NCI-H1092 (cell line): ENCODE results near the gene LCORL.
"Not testable (repeated sequence)": the region's sequence is repeated elsewhere in the genome, so short reads cannot be mapped to it uniquely, and the experiment has no call there.

Experiments
- DNase-seq: peaks from one replicate; lab custom pipeline; 2025; lab: John Stamatoyannopoulos, UW

LCORL gene

DNA sequence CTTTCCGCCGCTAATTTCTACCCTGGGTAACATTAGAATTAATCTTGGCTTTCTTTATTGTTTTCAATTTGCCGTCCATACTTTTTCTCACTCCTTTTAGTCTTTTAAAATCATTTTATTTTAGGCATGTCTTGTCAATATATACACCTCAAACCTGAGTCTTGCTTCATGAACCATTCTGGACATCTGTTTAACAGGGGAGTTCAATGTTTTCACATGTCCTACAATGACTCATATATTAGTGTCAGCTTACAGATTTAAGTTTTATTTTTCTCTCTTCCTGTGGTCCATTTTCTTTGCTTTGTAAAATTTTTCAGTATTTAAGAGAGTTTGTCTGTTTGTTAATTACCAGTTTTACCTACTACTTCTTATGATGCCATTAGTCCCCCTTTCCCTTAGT, 89.5 kb downstream of the LCORL start:
- no peak for DNase-seq

DNA sequence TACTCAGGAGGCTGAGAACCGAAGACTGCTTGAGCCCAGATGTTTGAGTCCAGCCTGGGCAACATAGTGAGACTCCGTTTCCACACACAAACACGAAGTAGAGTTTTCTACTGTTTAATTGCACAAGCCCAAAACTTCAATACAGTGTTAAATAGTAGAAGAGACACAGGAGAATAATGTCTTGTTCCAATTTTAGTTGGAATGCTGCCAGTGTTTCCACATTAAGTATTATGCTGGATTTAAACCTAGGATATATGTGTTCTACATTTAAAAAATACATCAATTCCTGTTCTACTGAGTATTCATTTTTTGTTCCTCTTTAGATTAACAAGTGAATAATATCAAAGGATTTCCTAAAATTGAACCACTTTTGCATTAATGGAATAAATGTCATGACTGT, 91.3 kb downstream of the LCORL start:
- DNase-seq = no peak

- no peak for DNase-seq
Measured at GRCh38 chr4:17924189-17924588, 97.4 kb downstream of the LCORL start.

DNA sequence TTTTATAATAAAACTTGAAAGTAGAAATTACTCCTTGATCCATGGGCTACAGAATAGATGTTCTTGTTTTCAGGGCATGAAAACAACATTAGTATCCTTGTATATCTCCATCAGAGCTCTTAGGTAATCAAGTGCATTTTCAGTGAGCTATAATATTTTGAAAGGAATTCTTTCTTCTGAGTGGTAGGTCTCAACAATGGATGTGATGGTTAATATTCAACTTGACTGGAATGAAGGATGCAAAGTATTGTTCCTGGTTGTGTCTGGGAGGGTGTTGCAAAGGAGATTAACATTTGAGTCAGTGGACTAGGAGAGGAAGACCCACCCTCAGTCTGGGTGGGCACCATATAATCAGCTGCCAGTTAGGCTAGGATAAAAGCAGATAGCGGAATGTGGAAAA, 100.1 kb downstream of the LCORL start:
- no peak for DNase-seq

DNA sequence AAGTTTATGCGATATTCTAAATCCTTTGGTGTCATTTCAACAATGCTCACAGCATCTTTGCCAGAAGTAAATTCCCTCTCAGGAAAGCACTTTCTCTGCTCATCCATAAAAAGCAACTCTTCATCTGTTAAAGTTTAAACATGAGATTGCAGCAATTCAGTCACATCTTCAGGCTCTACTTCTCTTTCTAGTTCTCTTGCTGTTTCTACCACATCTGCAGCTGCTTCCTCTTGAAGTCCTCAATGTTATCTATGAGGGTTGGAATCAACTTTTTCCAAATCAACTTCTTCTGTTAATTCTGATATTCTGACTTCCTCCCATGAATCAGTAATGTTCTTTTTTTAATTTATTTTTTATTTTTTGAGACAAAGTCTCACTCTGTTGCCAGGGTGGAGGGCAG, 100.9 kb downstream of the LCORL start:
- DNase-seq = no peak

DNA sequence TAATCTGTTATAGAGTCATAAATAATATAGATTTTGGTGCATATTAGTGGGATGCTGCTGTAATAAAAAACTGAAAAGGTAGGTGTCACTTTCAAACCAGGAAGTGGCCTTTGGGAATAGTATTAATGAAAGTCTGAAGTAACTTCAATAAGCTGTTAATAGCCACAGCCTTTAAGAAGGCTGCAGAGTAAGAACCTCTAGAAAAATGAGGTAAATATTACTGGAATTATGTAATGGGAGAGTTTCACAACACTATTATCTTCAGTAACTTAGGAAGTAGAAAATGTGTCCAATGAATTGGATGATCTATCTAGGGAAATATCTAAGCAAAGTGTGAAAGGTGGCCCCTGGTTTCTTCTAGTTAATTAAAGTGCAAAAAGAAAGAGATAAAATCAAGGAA, 106.1 kb downstream of the LCORL start:
- DNase-seq = no peak

GRCh38 chr4:17912011-17912410, 109.5 kb downstream of the LCORL start:
- DNase-seq = no peak

GRCh38 chr4:17911608-17912007, 109.9 kb downstream of the LCORL start:
- DNase-seq = no peak

GRCh38 chr4:17898553-17899055, 123.0 kb downstream of the LCORL start:
- no peak for DNase-seq

- no peak for DNase-seq
Measured at GRCh38 chr4:17895481-17895880, 126.1 kb downstream of the LCORL start.

- DNase-seq = no peak
Measured at GRCh38 chr4:17894421-17894820, 127.1 kb downstream of the LCORL start.

DNA sequence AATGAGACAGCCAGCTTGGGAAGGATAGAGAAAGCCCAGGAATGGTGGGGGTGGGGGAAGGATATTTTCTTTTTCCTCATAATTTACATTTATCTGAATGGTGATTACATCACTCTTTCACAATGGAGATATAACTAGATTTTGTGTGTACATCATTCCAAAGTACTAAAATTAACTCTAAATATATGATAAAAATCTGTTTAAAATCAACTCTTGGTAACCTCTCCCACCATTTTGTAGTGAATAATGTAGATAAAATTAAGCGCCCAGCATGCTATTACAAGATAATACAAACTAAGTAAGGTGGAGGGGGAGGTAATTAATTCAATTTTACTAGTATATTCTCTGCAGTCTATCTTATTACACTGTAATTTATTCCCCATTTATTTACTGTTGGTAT, 131.9 kb downstream of the LCORL start:
- no peak for DNase-seq

- no peak for DNase-seq
Measured at GRCh38 chr4:17884511-17884910, 137.0 kb downstream of the LCORL start.

DNA sequence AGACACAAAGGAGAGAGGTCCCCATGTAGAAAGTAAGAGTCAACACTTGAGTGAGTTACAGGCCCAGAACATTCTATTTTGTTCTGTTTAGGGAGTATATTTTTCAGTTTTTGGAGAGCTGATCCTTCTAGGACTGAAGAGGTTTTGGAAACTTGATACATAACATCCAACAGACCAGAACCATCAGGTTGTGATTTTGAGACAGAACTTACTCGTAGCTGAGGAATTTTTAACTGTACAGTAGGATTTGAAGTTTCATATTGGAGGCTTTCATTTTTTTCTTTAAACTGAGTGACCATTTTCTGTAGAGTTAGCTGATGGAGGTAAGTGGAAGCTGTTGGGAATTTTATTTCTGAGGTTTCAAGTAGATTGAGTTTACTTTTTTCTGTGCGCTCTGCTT, 137.5 kb downstream of the LCORL start:
- DNase-seq = no peak

- no peak for DNase-seq
Measured at GRCh38 chr4:17877661-17878060, 143.9 kb downstream of the LCORL start.

- DNase-seq = no peak
Measured at GRCh38 chr4:17876943-17877342, 144.6 kb downstream of the LCORL start.

- DNase-seq = no peak
Measured at GRCh38 chr4:17875402-17876070, 146.0 kb downstream of the LCORL start.

GRCh38 chr4:17869327-17869726, 152.2 kb downstream of the LCORL start:
- DNase-seq = no peak

DNA sequence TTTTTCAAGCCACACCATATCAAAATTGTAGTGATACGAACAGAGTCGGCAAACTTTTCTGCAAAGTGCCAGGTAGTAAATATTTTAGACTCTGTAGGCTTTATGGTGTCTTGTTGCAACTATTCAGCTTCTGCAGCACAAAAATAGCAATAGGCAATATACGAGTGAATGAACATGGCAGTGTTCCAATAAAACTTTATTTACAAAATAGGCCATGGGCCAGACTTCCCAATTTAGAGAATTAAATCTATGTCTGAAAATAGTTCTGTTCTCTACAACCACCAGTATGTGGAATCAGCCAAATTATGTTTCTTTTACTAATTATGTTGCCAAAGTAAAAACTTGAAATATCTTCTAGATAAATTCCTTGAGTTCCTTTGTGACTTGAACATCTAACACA, 154.3 kb downstream of the LCORL start:
- no peak for DNase-seq

DNA sequence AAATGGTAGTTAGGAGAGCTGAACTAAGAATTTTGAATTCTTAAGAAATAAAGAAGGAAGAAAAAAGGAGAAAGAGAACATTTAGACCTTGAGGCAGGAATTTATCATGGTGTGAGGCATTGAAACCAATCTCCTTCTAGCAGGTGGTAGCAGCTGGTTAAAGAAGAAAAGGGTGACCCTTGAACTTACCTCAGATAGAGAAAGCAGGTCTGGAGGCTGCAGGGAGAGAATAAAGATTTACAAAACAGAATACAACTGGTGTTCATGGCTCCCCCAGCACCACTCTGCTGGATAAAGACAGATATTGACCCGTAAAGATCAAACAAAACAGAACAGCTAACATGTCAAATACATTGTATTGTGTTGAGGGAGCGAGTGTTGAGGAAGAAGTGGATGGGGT, 154.7 kb downstream of the LCORL start:
- DNase-seq = no peak

- no peak for DNase-seq
Measured at GRCh38 chr4:17865866-17866363, 155.6 kb downstream of the LCORL start.

DNA sequence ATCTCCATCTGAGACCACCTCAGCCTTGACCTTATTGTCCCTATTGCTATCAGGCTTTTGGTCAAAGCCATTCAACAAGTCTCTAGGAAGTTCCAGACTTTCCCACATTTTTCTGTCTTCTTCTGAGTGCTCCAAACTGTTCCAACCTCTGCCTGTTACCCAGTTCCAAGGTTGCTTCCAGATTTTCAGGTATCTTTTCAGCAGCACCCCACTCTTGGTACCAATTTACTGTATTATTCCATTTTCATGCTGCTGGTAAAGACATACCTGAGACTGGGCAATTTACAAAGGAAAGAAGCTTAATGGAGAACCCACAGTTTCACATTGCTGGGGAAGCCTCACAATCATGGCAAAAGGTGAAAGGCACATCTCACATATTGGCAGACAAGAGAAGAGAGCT, 159.6 kb downstream of the LCORL start:
- DNase-seq = not testable (repeated sequence)

- no peak for DNase-seq
Measured at GRCh38 chr4:17859793-17860406, 161.7 kb downstream of the LCORL start.

- no peak for DNase-seq
Measured at GRCh38 chr4:17854036-17854435, 167.5 kb downstream of the LCORL start.
